Peyer's patch (tissue), 4 donors: ENCODE results near the gene SPATA6.

ENCODE experiments used
- POLR2A ChIP-seq, 2 donors: fragments of 450-650 bp; IDR thresholded peaks; one replicate each; pipeline ENCODE4 v1.5.1; 2017; ENCODE audit warnings: antibody characterized with exemption in 2 of 2, mild to moderate bottlenecking in 2 of 2, moderate library complexity in 2 of 2
- TF ChIP-seq, protein P1 (sequence below), 6 experiments: fragments of 450-650 bp in 4 of 6; fragments of 200-600 bp in 2 of 6; sonication (generic) in 1 of 6; IDR thresholded peaks; one replicate each; pipeline ENCODE4 v1.5.1; 2017 to 2019; ENCODE audit warnings: antibody characterized with exemption in 6 of 6, mild to moderate bottlenecking in 3 of 6, moderate library complexity in 1 of 6

DNA sequence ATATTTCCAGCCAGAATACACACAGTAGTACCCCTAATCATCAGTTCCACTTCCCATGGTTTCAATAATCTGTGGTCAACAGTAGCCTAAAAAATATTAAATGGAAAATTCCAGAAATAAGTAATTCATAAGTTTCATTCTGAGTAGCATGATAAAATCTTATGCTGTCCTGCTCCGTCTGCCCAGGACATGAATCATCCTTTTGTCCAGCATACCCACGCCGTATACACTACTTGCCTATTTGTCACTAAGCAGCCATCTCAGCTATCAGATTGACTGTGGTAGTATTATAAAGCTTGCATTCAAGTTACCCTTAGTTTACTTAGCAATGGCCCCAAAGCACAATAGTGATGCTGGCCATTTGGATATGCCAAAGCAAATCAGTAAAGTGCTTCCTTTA, 130.8 kb downstream of the SPATA6 start:
- TF ChIP-seq, protein P1, sequence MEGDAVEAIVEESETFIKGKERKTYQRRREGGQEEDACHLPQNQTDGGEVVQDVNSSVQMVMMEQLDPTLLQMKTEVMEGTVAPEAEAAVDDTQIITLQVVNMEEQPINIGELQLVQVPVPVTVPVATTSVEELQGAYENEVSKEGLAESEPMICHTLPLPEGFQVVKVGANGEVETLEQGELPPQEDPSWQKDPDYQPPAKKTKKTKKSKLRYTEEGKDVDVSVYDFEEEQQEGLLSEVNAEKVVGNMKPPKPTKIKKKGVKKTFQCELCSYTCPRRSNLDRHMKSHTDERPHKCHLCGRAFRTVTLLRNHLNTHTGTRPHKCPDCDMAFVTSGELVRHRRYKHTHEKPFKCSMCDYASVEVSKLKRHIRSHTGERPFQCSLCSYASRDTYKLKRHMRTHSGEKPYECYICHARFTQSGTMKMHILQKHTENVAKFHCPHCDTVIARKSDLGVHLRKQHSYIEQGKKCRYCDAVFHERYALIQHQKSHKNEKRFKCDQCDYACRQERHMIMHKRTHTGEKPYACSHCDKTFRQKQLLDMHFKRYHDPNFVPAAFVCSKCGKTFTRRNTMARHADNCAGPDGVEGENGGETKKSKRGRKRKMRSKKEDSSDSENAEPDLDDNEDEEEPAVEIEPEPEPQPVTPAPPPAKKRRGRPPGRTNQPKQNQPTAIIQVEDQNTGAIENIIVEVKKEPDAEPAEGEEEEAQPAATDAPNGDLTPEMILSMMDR (IDR thresholded peaks at IDR 0.05), result no peak
- TF ChIP-seq POLR2A (IDR thresholded peaks at IDR 0.05), result no peak
